T-helper 1 cell treated with Interleukin-12 subunit alpha and Interleukin-12 subunit beta and Interleukin-4 antibody, amounts not matched to agents 30 μg/mL and 1 μg/mL, for 36 hours (primary cell): Measurements from ENCODE around the gene TIGD1.
"Not testable (repeated sequence)": the region's sequence is repeated elsewhere in the genome, so short reads cannot be mapped to it uniquely, and the experiment has no call there.

Experiments used
- H3K27ac Mint-ChIP-seq: one replicate; pipeline ENCODE4 v1.8.0; 2021; ENCODE audit warnings: mild to moderate bottlenecking, mixed read lengths
- H3K27me3 Mint-ChIP-seq: one replicate; pipeline ENCODE4 v1.8.0; 2021; ENCODE audit warnings: low read depth, mixed read lengths
- H3K36me3 Mint-ChIP-seq: one replicate; pipeline ENCODE4 v1.8.0; 2021; ENCODE audit warnings: low read depth, mixed read lengths
- H3K4me1 Mint-ChIP-seq: one replicate; pipeline ENCODE4 v1.8.0; 2021; ENCODE audit warnings: low read depth, mixed read lengths
- H3K4me3 Mint-ChIP-seq: one replicate; pipeline ENCODE4 v1.8.0; 2021; ENCODE audit warnings: mild to moderate bottlenecking, moderate library complexity, mixed read lengths
- H3K9me3 Mint-ChIP-seq: one replicate; pipeline ENCODE4 v1.8.0; 2021; ENCODE audit warnings: mixed read lengths

TIGD1 gene

GRCh38 chr2:232537499-232537898, 12.9 kb downstream of the TIGD1 start:
- Mint-ChIP-seq H3K27me3 (peaks cover 6% of the 10 kb centered on the region), H3K36me3 (no peaks in the 10 kb centered on the region), H3K4me3 (no peak overlapping the region), H3K27ac (no peak overlapping the region), H3K4me1 (peaks cover 4% of the 10 kb centered on the region), H3K9me3 (peaks cover 8% of the 10 kb centered on the region)

GRCh38 chr2:232537079-232537478, 13.3 kb downstream of the TIGD1 start:
- Mint-ChIP-seq H3K36me3 (no peaks in the 10 kb centered on the region), H3K27me3 (peaks cover 6% of the 10 kb centered on the region), H3K4me3 (no peak overlapping the region), H3K9me3 (peaks cover 8% of the 10 kb centered on the region), H3K4me1 (peaks cover 4% of the 10 kb centered on the region), H3K27ac (no peak overlapping the region)

- Mint-ChIP-seq H3K4me3 (no peak overlapping the region), H3K4me1 (peaks cover 4% of the 10 kb centered on the region), H3K36me3 (no peaks in the 10 kb centered on the region), H3K27ac (no peak overlapping the region), H3K27me3 (peaks cover 6% of the 10 kb centered on the region), H3K9me3 (peaks cover 8% of the 10 kb centered on the region)
Measured at GRCh38 chr2:232535761-232536530, 14.4 kb downstream of the TIGD1 start.

GRCh38 chr2:232534940-232535651, 15.3 kb downstream of the TIGD1 start:
- no peak overlapping the region for H3K27ac Mint-ChIP-seq

GRCh38 chr2:232533944-232534710, 16.2 kb downstream of the TIGD1 start:
- Mint-ChIP-seq H3K36me3 (no peaks in the 10 kb centered on the region), H3K4me3 (no peak overlapping the region), H3K27ac (no peak overlapping the region), H3K9me3 (peaks cover 8% of the 10 kb centered on the region), H3K4me1 (peaks cover 4% of the 10 kb centered on the region), H3K27me3 (peaks cover 6% of the 10 kb centered on the region)

More at GRCh38 chr2:232534940-232535651, 15.3 kb downstream of the TIGD1 start:
- Mint-ChIP-seq H3K4me3 (no peak overlapping the region), H3K4me1 (peaks cover 4% of the 10 kb centered on the region), H3K27me3 (peaks cover 6% of the 10 kb centered on the region), H3K9me3 (peaks cover 8% of the 10 kb centered on the region), H3K36me3 (no peaks in the 10 kb centered on the region)

GRCh38 chr2:232532821-232533220, 17.5 kb downstream of the TIGD1 start:
- not testable (repeated sequence) for H3K27me3 Mint-ChIP-seq, H3K4me1 Mint-ChIP-seq, H3K27ac Mint-ChIP-seq, H3K36me3 Mint-ChIP-seq, H3K9me3 Mint-ChIP-seq, H3K4me3 Mint-ChIP-seq

- Mint-ChIP-seq H3K27ac (no peak overlapping the region), H3K9me3 (peaks cover 8% of the 10 kb centered on the region), H3K27me3 (peaks cover 3% of the 10 kb centered on the region), H3K4me1 (peaks cover 4% of the 10 kb centered on the region), H3K4me3 (no peak overlapping the region), H3K36me3 (no peaks in the 10 kb centered on the region)
Measured at GRCh38 chr2:232532419-232532818, 17.9 kb downstream of the TIGD1 start.

- peaks cover 4% of the 10 kb centered on the region for H3K4me1 Mint-ChIP-seq
- H3K27ac Mint-ChIP-seq, result no peak overlapping the region
- H3K4me3 Mint-ChIP-seq, result no peak overlapping the region
- H3K9me3 Mint-ChIP-seq, result no peaks in the 10 kb centered on the region
- peaks cover 3% of the 10 kb centered on the region for H3K27me3 Mint-ChIP-seq
- H3K36me3 Mint-ChIP-seq, result no peaks in the 10 kb centered on the region
Measured at GRCh38 chr2:232530626-232531260, 19.6 kb downstream of the TIGD1 start.

- Mint-ChIP-seq H3K4me1 (peaks cover 4% of the 10 kb centered on the region), H3K27ac (no peak overlapping the region), H3K27me3 (peaks cover 3% of the 10 kb centered on the region), H3K36me3 (no peaks in the 10 kb centered on the region), H3K4me3 (no peak overlapping the region), H3K9me3 (no peaks in the 10 kb centered on the region)
Measured at GRCh38 chr2:232529806-232530547, 20.4 kb downstream of the TIGD1 start.

- Mint-ChIP-seq H3K27ac (no peak overlapping the region), H3K36me3 (no peaks in the 10 kb centered on the region), H3K4me1 (peaks cover 4% of the 10 kb centered on the region), H3K27me3 (peaks cover 10% of the 10 kb centered on the region), H3K9me3 (no peaks in the 10 kb centered on the region), H3K4me3 (no peak overlapping the region)
Measured at GRCh38 chr2:232528746-232529460, 21.5 kb downstream of the TIGD1 start.

GRCh38 chr2:232527905-232528470, 22.4 kb downstream of the TIGD1 start:
- Mint-ChIP-seq H3K27me3 (peaks cover 15% of the 10 kb centered on the region), H3K4me1 (peaks cover 4% of the 10 kb centered on the region), H3K4me3 (no peak overlapping the region), H3K36me3 (no peaks in the 10 kb centered on the region), H3K9me3 (no peaks in the 10 kb centered on the region), H3K27ac (no peak overlapping the region)

GRCh38 chr2:232526372-232526941, 23.9 kb downstream of the TIGD1 start:
- no peak overlapping the region for H3K4me3 Mint-ChIP-seq
- H3K9me3 Mint-ChIP-seq, result no peaks in the 10 kb centered on the region
- no peaks in the 10 kb centered on the region for H3K36me3 Mint-ChIP-seq
- peaks cover 20% of the 10 kb centered on the region for H3K27me3 Mint-ChIP-seq
- no peak overlapping the region for H3K27ac Mint-ChIP-seq
- H3K4me1 Mint-ChIP-seq, result peaks cover 4% of the 10 kb centered on the region
